HEK293 (cell line): ENCODE measurements around the gene GJC1.
"Not testable (repeated sequence)": the region's sequence is repeated elsewhere in the genome, so short reads cannot be mapped to it uniquely, and the experiment has no call there.

ENCODE experiments used
- CTCF ChIA-PET: fragments of 350-600 bp; formaldehyde crosslinking; extraction: SDS; loops from one replicate; lab custom pipeline; 2021; ENCODE audit warnings: antibody characterized with exemption; lab: Yijun Ruan, JAX
- POLR2A ChIA-PET: fragments of 300-600 bp; formaldehyde crosslinking; extraction: SDS; loops from one replicate; lab custom pipeline; 2020; ENCODE audit warnings: antibody characterized with exemption, inconsistent platforms; lab: Yijun Ruan, JAX
- H3K27ac ChIP-seq: fragments of 200-500 bp; sonication (Bioruptor generic); 2 replicates; pipeline ENCODE4 v1.5.1; 2014; ENCODE audit warnings: low read depth, low read length, control low read depth, inconsistent platforms; ENCODE audit errors: extremely low read depth
- H3K36me3 ChIP-seq, 2 experiments: fragments of 200-500 bp in 1 of 2; sonication (Bioruptor generic) in 1 of 2; 1 replicate in 1 of 2; 2 replicates in 1 of 2; pipeline ENCODE4 v1.5.1; 2014 to 2017; ENCODE audit warnings: inconsistent platforms in 2 of 2, low read length in 2 of 2; ENCODE audit not compliant: control insufficient read depth in 2 of 2, insufficient read depth in 1 of 2
- H3K4me1 ChIP-seq: fragments of 200-500 bp; sonication (Bioruptor generic); 2 replicates; pipeline ENCODE4 v1.5.1; 2014; ENCODE audit warnings: mild to moderate bottlenecking, low read length, inconsistent platforms; ENCODE audit not compliant: control insufficient read depth, insufficient read depth
- H3K4me3 ChIP-seq: 2 replicates; pipeline ENCODE4 v1.5.1; 2011; ENCODE audit warnings: low read depth, mild to moderate bottlenecking, control low read depth, low read length, moderate library complexity
- H3K9me3 ChIP-seq: fragments of 200-500 bp; sonication (Bioruptor generic); 2 replicates; pipeline ENCODE4 v1.5.1; 2014; ENCODE audit warnings: low read depth, low read length, inconsistent platforms; ENCODE audit not compliant: control insufficient read depth, insufficient read depth
- PRDM1 ChIP-seq: fragments of 450-650 bp; formaldehyde crosslinking; IDR thresholded peaks from 2 replicates; pipeline ENCODE4; 2016; ENCODE audit warnings: missing biosample characterization, missing genetic modification characterization
- SCRT1 ChIP-seq: fragments of 450-650 bp; formaldehyde crosslinking; IDR thresholded peaks from 2 replicates; pipeline ENCODE4 v1.5.1; 2016; ENCODE audit warnings: missing biosample characterization, missing genetic modification characterization, borderline replicate concordance
- SCRT2 ChIP-seq: fragments of 450-650 bp; formaldehyde crosslinking; IDR thresholded peaks from 2 replicates; pipeline ENCODE4 v1.5.1; 2016; ENCODE audit warnings: missing biosample characterization, missing genetic modification characterization
- ZBTB17 ChIP-seq: fragments of 450-650 bp; formaldehyde crosslinking; IDR thresholded peaks from 2 replicates; pipeline ENCODE4 v1.5.1; 2016; ENCODE audit warnings: missing biosample characterization, missing genetic modification characterization
- ZEB2 ChIP-seq: fragments of 450-650 bp; formaldehyde crosslinking; IDR thresholded peaks from 2 replicates; pipeline ENCODE4 v1.5.1; 2016; ENCODE audit warnings: missing biosample characterization, missing genetic modification characterization
- ZFHX2 ChIP-seq: fragments of 450-650 bp; formaldehyde crosslinking; conservative IDR thresholded peaks from 2 replicates; pipeline ENCODE4 v1.5.1; 2016; ENCODE audit warnings: missing biosample characterization, missing genetic modification characterization
- ZNF169 ChIP-seq: fragments of 450-650 bp; formaldehyde crosslinking; IDR thresholded peaks from 2 replicates; pipeline ENCODE4 v1.5.1; 2016; ENCODE audit warnings: missing biosample characterization, missing genetic modification characterization
- ZNF18 ChIP-seq: fragments of 450-650 bp; formaldehyde crosslinking; IDR thresholded peaks from 2 replicates; pipeline ENCODE4 v1.5.1; 2016; ENCODE audit warnings: missing biosample characterization, missing genetic modification characterization
- ZNF2 ChIP-seq: fragments of 450-650 bp; formaldehyde crosslinking; IDR thresholded peaks from 2 replicates; pipeline ENCODE4 v1.5.1; 2016; ENCODE audit warnings: missing biosample characterization, missing genetic modification characterization
- ZNF202 ChIP-seq: fragments of 450-650 bp; formaldehyde crosslinking; IDR thresholded peaks from 2 replicates; pipeline ENCODE4 v1.5.1; 2016; ENCODE audit warnings: missing biosample characterization, missing genetic modification characterization, borderline replicate concordance
- ZNF335 ChIP-seq: fragments of 450-650 bp; formaldehyde crosslinking; conservative IDR thresholded peaks from 2 replicates; pipeline ENCODE4 v1.5.1; 2016; ENCODE audit warnings: missing biosample characterization, missing genetic modification characterization
- ZNF37A ChIP-seq: fragments of 450-650 bp; IDR thresholded peaks from 2 replicates; pipeline ENCODE4 v1.5.1; 2018; ENCODE audit warnings: missing biosample characterization, missing genetic modification characterization
- ZNF404 ChIP-seq: fragments of 450-650 bp; formaldehyde crosslinking; IDR thresholded peaks from 2 replicates; pipeline ENCODE4 v1.5.1; 2017; ENCODE audit warnings: missing biosample characterization, missing genetic modification characterization
- ZNF654 ChIP-seq: fragments of 450-650 bp; formaldehyde crosslinking; IDR thresholded peaks from 2 replicates; pipeline ENCODE4 v1.5.1; 2016; ENCODE audit warnings: low read depth, missing biosample characterization, missing genetic modification characterization
- ZNF658 ChIP-seq: fragments of 450-650 bp; formaldehyde crosslinking; IDR thresholded peaks from 2 replicates; pipeline ENCODE4; 2016; ENCODE audit warnings: missing biosample characterization, missing genetic modification characterization
- ZNF664 ChIP-seq: fragments of 450-650 bp; formaldehyde crosslinking; IDR thresholded peaks from 2 replicates; pipeline ENCODE4 v1.5.1; 2016; ENCODE audit warnings: missing biosample characterization, missing genetic modification characterization
- ZNF692 ChIP-seq: fragments of 450-650 bp; formaldehyde crosslinking; IDR thresholded peaks from 2 replicates; pipeline ENCODE4 v1.5.1; 2016; ENCODE audit warnings: missing biosample characterization, missing genetic modification characterization
- TF ChIP-seq, protein P1 (sequence below): fragments of 450-650 bp; formaldehyde crosslinking; IDR thresholded peaks from 2 replicates; pipeline ENCODE4 v1.5.1; 2017; ENCODE audit warnings: missing biosample characterization, missing genetic modification characterization

Gene GJC1

DNA sequence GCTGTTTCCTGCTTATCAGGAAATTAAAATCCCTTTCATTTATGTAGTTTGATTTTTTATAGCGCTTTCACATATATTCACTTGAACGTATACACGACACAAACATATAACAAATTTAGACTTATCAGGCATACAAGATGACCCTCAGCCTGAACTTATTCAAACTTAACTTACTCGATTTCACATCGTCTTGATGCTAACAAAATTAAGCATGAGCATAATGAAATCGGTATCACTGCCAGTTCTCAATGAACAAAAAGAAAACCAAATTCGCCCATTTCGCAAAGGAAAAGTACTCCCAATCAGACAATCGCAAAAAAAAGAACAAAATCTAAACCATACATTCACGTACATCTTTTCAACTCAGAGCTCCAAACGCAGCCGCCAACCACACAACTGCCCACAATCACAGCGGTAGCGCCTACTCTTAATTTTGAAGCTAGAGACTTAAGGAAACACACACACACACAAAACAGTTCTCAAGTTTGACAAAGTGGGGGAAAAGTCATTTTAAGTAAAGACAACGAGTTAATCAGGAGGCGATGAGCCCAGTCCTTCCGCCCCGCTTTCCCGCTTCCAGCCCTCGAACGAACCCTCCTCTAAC lies 1.1 kb downstream of the GJC1 start (continued):
- TF ChIP-seq ZNF18 (tag by site-specific recombination) = no peak
- TF ChIP-seq PRDM1 (tag by site-specific recombination) = peak; percentile 99
- TF ChIP-seq ZNF654 (tag by site-specific recombination) = no peak
- 0 out of 2 replicates have a peak, but pooled peaks have one; percentile 50 for TF ChIP-seq ZNF2
- TF ChIP-seq ZEB2 (tag by site-specific recombination) = 0 out of 2 replicates have a peak, but pooled peaks have one; percentile 20
- TF ChIP-seq ZNF335 (tag by site-specific recombination) = peak; percentile 55; the same call in 1 of the 2 replicates
- TF ChIP-seq, all 188 proteins: peak for 12

DNA sequence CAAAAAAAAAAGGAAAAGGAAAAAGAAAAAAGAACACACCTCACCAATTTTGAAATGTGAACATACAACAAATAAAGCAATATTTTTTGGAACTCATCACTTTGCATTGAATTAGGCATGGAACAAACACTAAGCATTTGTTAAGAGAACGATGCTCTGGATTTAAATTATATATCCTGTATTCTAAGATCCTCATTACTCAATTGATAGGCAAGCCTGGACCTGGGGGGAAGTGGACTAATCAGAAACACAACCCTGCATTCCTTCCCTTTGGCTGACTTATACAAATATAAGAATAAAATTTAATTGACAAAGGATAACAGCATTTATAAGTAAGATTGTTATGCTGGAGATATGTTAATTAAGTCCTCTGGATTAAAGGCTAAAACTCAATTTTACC lies 2.2 kb downstream of the GJC1 start:
- Histone ChIP-seq H3K4me1 (peaks cover 17% of the 10 kb centered on the region), H3K4me3 (peak overlapping the region; percentile 6; the same call in 1 of the 2 replicates), H3K36me3 (no peaks in the 10 kb centered on the region; a peak in 1 of 3 replicates), H3K27ac (no peak overlapping the region), H3K9me3 (no peaks in the 10 kb centered on the region)
- CTCF ChIA-PET = interaction anchor here (1.3 to 1.6 kb wide), 3 partner anchors 37 to 57 kb away, joined by 4 to 13 read pairs (median 5); no protein-coding TSS in a partner anchor
- POLR2A ChIA-PET = no interaction called here
- TF ChIP-seq ZNF664 (tag by site-specific recombination) (0 out of 2 replicates have a peak, but pooled peaks have one; percentile 28), ZBTB17 (tag by site-specific recombination) (peak; percentile 54), ZNF169 (tag by site-specific recombination) (no peak)

DNA sequence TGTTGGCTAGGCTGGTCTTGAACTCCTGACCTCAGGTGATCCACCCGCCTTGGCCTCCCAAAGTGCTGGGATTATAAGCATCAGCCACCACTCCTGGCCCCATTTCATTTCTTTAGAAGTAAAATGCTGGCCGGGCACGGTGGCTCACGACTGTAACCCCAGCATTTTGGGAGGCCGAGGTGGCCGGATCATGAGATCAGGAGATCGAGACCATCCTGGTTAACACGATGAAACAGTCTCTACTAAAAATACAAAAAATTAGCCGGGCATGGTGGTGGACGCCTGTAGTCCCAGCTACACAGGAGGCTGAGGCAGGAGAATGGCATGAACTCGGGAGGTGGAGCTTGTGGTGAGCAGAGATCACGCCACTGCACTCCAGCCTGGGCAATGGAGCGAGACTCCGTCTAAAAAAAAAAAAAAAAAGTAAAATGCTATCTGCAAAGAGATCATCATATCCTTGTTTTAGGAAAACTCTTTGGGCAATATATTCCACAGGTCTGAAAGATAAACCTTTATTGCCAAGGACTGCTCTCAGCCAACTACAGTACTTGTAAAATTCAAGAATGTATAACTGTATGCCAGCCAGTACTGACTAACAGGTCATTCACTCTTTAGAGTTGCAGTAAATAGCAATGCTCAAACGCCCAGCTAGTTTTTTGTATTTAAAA lies 3.8 kb downstream of the GJC1 start:
- H3K27ac ChIP-seq = no peak overlapping the region
- H3K4me3 ChIP-seq = no peak overlapping the region
- POLR2A ChIA-PET = interaction anchor here (0.6 to 1.7 kb wide), 3 partner anchors 10 to 600 kb away, joined by 5 to 7 read pairs (median 6); no protein-coding TSS in a partner anchor

DNA sequence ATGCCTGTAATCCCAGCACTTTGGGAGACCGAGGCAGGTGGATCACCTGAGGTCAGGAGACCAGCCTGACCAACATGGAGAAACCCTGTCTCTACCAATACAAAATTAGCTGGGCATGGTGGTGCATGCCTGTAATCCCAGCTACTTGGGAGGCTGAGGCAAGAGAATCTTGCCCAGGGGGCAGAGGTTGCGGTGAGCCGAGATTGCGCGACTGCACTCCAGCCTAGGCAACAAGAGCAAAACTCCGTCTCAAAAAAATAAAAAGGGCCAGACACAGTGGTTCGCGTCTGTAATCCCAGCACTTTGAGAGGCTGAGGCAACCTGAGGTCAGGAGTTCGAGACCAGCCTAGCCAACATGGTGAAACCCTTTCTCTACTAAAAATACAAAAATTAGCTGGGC lies 4.9 kb downstream of the GJC1 start:
- H3K4me3 ChIP-seq, POLR2A ChIA-PET, H3K27ac ChIP-seq, H3K9me3 ChIP-seq, H3K36me3 ChIP-seq: not testable (repeated sequence)
- peaks cover 21% of the 10 kb centered on the region for H3K4me1 ChIP-seq
- CTCF ChIA-PET = interaction anchor here (0.6 to 0.7 kb wide), 2 partner anchors 48 to 82 kb away, joined by 3 read pairs; no protein-coding TSS in a partner anchor

More for the DNA sequence above, 3.8 kb downstream of the GJC1 start:
- CTCF ChIA-PET = interaction anchor here (0.7 to 1.3 kb wide), 5 partner anchors 39 to 1067 kb away, joined by 3 to 6 read pairs (median 3); partner anchors contain the start of gene ACBD4
- no peak for TF ChIP-seq ZNF692 (tag by site-specific recombination)
- no peak for TF ChIP-seq ZNF658
- TF ChIP-seq ZFHX2 (tag by site-specific recombination) = no peak
- TF ChIP-seq SCRT1 = peak; percentile 68; the same call in 1 of the 2 replicates
- no peak for TF ChIP-seq ZNF37A (tag by site-specific recombination)
- no peak for TF ChIP-seq ZNF202 (tag by site-specific recombination)
- TF ChIP-seq SCRT2 (tag by site-specific recombination) = no peak
- TF ChIP-seq ZNF404 (tag by site-specific recombination) = no peak
- TF ChIP-seq, protein P1, sequence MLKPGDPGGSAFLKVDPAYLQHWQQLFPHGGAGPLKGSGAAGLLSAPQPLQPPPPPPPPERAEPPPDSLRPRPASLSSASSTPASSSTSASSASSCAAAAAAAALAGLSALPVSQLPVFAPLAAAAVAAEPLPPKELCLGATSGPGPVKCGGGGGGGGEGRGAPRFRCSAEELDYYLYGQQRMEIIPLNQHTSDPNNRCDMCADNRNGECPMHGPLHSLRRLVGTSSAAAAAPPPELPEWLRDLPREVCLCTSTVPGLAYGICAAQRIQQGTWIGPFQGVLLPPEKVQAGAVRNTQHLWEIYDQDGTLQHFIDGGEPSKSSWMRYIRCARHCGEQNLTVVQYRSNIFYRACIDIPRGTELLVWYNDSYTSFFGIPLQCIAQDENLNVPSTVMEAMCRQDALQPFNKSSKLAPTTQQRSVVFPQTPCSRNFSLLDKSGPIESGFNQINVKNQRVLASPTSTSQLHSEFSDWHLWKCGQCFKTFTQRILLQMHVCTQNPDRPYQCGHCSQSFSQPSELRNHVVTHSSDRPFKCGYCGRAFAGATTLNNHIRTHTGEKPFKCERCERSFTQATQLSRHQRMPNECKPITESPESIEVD (tag by site-specific recombination) = peak; percentile 66
- TF ChIP-seq, all 188 proteins: peak for 2
- Histone ChIP-seq H3K4me1 (peaks cover 18% of the 10 kb centered on the region), H3K9me3 (no peaks in the 10 kb centered on the region), H3K36me3 (no peaks in the 10 kb centered on the region; a peak in 1 of 3 replicates)
